COLO668 (cell line): ENCODE data around the gene TNFRSF14.

Experiments used
- DNase-seq: peaks from one replicate; lab custom pipeline; 2025; ENCODE audit not compliant: unreplicated experiment; lab: John Stamatoyannopoulos, UW

The TNFRSF14 gene

DNA sequence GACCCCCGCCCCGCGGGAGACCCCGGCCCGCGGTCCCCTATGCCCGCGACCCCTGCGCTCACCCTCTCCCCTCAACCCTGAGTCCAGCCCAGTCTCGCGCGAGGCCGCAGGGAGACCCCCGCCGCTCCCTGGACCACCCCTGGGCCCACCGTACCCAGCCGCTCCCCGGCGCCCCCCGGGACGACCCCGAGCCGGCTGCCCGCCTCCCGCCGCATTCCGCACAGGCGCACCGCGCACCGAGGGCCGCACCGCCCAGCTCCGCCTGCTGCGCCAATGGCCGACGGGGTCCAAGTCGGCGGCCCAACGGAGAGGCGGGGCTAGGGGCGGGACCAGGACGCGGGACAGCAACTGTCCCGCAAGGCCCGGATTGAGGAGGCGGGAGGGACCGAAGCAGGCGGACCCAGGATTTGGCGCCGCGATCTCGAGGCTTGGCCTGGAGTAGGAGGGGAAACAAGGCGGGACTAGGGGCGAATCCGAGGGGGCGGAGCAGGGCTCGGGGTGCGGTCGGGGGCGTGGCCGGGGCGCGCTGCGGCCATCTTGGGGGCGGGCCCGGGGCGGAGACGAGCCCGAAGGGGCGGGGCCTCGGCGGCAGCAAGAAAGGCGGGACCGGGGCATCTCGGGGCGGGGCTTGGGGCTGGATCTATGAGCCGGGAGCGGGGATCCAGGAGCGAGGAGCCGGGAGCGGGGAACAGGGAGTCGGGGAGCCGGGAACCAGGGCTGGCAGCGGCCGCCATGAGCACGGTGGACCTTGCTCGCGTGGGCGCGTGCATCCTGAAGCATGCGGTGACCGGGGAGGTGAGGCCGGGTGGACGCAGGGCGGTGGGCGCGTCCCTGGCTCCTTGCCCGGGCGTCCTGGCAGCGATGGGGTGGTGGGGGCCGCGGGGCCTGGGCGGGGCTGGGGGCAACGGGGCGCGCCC is 30.2 kb downstream of the TNFRSF14 start, which contains the start of gene PRXL2B:
Gene PRXL2B, plus strand, starts transcription at position 624 of the 917 bp plus-strand sequence. Its CDS starts 109 bp downstream, at position 733.
- DNase-seq, result peak; percentile 100

DNA sequence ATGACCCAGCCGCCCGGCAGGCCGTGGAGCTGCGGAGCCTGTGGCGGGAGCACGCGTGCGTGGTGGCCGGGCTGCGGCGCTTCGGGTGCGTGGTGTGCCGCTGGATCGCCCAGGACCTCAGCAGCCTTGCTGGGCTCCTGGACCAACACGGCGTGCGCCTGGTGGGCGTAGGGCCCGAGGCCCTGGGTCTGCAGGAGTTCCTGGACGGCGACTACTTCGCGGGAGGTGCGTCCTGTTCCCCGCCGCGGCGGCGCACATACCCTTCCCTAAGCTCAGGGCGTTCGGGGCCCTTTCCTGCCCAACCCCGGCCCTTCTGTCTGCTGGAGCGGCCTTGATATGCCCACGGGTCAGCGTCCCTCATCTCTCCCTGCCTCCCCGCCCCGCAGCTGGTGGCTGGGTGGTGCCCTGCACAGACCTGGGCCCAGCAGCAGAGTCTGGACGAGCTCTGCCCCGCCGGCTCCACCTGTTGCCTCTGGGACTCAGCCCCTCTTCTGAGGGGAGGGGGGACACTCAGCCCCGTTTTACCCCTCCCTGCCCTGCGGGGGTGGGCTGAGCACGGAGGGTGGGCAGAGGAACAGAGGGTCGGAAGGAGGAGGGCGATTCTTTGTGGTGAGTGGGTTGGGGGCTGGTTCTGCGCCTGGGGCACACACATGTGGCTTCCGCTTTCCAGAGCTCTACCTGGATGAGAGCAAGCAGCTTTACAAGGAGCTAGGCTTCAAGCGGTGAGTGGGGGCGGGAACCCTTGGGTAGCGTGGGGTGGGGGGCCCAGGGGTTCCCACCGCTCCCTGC is 31.1 kb downstream of the TNFRSF14 start:
- DNase-seq, result peak; percentile 71

DNA sequence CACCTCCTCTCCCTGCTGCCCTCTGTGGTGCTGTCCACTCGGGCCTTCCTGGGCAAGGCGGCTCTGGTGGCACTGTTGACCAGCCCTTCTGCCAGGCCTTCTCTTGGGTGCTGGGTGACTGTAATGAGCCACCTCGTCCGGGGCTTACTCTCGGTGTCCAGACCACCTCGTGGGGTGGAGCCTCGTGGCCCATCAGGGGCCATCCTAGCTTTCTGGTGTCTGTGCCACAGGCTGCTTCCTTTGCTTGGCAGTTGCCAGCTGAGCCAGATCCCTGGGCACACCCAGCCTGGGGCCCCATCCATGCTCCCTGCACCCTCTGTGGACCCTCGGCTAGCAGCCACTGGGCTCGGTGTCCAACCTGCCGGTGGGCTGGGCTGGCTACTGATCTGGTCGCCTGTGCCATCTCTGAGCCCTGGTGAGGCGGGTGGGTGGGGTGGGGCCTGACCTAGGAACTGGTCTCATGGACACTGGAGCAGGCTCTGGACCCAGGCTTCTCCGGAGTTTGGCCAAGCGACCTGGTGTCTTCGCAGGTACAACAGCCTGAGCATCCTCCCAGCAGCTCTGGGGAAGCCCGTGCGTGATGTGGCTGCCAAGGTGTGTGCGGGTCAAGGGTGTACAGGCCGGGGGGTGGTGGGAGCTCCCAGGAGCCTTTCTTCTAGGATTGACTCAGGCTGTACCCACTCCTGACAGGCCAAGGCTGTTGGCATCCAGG is 31.8 kb downstream of the TNFRSF14 start:
- DNase-seq, result no peak

DNA sequence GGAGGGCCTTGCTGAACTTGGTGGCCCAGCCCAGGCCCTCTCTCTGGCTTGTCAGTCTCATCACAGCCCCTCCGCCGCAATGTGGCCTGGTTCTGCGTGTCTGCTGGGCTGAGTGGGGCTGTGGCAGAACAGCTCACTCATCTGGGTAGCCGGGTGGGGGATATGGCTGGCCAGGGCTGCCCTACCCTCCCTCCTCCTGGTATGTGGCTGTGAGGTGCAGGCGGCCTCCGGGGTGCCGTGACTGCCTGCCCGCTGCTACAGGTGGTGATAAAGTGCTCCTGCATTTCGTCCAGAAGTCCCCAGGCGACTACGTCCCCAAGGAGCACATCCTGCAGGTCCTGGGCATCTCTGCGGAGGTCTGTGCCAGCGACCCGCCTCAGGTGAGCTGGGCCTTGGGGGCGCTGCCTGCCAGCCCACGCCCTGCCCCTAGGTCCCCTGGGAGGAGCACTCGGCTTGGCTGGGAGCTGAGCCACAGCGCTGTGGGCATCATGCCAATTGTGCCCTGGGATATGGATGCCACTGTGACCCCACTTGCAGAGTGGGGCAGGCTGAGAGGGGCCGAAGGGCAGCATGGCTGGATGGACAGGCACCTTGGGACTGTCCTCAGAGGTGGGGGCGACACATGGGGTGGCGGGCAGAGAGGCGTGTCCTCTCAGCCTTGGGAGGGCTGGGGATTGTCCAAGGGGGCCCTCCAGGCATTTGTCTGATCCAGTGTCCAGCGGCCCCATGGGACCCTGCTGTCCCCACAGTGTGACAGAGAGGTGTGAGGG is 32.7 kb downstream of the TNFRSF14 start:
- no peak for DNase-seq

DNA sequence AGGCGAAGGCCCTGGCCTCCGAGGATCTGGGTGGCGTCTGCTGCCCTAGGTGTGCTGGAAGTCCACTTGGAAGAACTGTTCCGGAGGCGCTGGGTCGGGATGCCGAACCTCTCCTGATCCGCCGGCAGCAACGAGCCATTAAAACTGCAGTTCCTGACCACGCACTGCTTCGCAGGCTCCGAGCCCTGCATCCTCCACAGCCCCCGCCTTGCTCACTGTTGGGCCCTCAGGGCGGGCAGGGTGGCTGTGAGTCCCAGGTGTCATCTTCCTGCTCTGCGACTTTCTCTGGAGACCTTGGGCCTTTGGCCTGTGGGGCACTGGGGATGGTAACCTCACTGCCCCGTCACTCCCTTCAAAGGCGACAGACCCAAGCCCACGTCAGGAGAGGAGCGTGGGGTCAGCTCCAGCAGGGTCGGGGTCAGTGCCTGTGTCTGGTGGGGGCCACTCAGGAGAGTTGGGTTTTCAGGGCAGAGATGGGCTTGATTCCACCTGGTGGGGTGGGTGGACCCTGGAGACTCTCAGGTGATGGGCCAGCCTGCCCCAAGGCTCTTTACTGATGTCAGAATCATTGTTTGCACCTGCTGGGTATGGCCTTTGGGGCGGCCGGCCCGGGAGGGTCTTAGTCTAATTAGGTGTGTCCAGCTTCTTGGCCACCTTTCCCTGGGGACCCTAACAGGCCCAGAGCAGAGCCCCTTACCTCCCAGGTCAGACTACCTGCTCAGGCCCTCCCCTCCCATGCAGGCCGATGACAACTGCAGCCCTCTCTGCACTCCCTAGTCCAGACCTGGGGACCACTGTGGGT is 33.5 kb downstream of the TNFRSF14 start:
- DNase-seq, result no peak

DNA sequence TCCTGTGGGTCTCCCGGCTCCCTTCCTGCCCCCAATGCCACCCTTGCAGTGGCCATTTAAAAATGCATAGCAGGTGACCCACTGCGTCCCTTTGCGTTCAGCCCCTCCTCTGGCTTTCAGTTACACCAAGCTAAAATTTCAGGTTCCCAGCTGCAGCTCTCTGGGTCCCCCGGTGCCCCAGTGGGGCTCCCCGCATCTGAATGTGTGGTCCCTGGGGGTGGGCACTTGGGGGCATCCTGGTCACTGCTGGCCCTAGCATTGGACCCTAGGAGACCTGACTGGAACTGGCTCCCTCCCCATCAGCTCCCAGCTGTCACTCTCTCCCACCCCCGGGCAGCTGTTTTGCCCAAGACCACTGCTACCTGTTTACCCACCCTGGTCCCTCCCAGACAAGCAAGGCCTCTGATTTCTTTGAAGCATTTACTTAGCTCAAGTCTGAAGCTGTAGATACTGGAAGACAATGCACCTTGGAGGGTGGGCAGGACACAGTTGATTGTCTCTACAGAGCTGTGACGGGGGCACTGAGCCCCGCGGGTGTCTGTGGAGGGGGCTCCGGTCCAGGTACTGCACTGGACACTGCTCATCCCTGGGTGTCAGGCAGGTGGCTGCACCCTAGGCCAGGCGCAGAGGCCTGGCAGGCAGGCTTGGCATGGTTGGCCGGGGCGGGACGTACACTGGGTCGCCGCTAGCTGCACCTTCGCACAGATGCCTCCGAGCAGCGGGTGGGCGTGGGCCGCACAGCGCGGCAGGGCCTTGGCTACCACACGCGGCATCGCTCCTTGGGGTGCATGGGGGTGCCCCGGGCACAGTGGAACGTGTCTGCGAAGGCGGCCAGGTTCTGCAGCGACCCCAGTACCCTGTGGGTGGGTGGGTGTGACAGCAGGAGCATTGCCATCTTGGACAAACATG is 34.3 kb downstream of the TNFRSF14 start:
- no peak for DNase-seq

DNA sequence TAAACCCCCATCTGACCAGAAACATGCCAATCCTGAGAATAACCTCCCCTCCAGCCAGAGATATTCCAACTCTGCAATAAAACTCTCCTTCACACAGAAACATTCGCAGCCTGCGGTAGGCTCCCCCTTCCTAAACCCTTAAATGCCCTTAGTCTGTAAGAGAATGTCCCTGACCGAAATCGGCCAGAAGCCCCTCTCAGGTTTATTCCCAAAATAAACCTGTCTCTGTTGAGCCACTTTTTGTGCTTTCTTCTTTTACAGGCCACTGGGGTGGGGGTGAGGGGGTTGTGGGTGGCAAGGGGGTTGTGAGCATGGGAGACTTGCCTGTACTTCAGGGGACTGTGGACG is 35.0 kb downstream of the TNFRSF14 start:
- no peak for DNase-seq

DNA sequence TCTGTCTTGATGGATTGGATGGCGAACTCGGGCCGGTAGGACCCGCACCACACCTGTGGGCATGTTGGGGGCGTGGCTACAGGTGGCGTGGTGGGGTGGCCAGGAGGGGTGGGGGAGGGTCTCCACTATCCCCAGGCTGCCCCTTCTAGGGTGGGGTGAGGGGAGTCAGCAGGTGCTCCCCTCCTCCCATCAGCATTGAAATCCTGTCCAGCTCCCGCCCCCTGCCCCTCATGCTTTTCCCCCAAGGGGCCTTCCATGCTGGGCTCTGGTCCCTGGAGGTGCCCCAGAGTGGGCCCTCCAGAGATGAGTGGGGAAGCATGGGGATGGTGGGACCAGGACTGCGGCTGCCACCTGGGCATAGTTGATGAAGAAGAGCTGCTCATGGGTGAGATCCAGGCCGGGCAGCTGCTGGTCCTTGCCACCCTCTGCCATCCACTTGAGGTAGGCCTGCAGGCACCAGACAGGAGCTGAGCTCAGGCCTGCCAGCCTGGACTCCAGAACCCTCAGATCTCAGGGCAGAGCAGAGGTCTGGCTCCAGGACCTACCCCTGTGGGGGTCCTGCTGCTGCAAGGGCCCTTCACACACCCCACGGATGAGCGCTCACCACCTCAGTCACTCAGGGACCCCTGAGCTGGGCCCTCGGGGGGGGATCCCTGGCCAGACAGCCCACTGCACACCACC is 35.5 kb downstream of the TNFRSF14 start:
- DNase-seq, result no peak

DNA sequence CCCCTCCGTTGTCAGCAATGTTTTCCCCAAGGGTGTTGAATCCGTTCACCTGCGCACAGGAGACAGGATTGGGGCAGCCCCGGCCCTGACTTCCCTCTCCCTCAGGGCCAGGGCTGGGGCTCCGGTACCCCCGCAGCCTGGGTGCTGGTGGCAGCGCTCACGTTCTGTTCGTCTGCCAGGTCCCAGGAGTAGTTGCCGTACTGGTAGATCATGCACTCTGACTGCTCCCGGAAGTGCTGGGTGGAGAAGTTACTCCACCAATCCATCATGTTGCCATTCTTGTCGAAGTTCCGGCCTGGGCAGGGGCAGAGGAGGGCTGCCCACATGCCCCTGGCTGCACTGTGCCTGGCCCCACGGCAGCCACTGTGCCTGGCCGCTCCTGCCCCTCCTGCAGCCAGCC is 36.5 kb downstream of the TNFRSF14 start:
- peak; percentile 27 for DNase-seq

DNA sequence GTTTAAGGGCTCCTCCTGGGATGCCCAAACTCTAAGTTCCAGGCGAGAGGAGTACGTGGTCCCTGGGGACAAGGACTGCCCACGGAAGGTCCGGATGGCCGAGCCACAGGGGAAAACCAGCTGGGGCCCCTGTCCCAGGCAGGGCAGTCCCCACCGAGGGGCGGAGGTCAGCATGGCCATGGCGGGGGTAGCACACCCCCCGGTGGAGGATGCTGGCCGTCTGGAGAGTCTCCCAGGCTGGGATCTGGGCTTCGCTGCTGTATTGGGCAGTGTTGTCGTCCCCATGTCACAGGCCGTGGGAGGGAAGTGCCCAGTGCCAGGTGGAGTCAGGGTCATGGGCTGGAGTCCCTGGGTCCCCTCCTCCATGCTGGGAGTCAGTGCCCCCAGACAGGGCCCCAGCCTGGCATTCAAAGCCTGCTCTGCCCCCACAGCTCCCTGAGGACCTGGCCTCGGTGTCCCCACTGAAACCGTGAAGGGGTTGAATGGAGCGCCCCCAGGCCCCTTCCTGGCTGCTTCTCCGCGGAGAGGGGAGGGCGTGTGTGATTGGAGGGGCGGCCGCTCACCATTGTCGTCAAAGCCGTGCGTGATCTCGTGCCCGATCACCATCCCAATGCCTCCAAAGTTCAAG is 37.2 kb downstream of the TNFRSF14 start:
- DNase-seq, result no peak

DNA sequence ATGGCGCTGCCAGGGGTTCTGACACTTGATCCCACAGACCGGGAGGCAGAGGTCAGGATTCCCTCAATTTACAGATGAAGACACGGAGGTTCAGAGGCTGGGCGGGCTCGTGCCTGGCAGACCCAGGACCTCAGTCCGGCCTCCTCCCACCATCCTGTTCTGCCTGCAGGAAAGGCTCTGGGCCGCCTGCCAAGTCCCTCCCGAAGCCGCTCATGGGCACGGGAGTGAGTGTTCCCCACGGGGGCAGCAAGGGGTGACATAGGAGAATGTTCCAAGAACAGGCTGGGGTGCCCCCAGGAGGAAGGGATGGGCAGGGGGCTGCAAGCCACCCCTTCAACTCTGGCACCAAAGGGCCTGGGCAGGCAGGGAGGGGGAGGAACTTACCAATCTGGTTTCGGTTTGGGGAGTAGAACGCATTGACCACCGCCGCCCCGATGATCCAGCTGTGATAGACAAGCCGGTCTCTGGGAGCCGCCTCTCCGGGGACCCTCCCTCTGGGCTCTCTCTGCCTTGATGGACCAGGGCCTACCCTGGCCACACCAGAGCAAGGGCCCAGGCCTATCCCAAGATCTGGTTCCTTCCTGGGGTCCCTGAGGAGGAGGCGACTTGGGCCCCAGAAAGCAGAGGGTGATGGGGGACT is 38.0 kb downstream of the TNFRSF14 start:
- peak; percentile 65 for DNase-seq

DNA sequence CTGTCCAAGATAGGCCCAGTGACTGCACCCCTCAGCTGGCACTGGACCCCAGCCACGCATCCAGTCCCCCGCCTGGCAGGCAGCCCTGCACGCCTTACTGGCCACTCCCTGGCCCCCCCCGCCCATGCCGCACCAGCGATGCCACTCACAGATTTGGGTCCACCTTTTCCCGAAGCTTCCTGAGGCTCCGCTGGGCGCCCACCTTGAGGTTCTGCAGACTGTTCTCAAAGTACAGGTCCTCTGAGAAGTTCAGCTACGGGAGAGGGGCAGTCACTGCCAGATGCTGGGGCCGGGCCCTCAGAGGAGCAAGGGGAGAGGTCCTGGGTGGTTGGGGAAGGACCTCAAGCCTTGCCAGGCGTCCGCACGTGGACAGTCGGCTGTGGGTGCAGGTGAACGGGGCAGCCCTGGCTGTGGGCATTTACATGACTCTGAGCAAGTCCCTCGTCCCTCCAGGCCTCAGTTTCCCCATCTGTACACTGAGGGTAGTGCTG is 38.5 kb downstream of the TNFRSF14 start:
- DNase-seq, result no peak

DNA sequence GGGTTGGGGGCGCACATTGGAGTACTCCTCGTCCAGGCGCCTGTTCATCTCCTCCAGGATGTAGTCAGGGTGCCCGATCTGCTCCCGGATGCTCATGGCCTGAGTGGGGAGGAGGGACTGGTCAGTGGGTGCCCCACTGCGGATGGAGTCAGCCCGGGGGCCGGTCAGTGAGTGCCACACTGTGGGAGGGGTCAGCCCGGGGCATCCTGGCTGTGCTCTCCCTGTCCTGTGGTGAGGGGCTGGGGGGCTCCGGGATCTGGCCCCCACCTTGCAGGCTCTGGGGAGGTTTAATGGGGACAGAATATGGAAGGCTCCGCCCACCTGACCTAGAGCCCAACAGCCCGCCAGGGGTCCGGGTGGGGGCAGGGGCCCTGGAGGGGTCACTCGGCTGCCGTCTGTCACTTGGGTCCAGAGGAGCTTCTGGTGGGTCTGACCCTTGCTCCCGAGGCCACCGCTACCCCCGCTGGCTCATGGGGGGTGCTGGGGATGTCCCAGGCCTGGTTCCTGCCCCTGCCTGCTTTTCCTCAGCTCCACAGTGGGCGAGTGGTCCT is 39.2 kb downstream of the TNFRSF14 start:
- DNase-seq, result no peak

DNA sequence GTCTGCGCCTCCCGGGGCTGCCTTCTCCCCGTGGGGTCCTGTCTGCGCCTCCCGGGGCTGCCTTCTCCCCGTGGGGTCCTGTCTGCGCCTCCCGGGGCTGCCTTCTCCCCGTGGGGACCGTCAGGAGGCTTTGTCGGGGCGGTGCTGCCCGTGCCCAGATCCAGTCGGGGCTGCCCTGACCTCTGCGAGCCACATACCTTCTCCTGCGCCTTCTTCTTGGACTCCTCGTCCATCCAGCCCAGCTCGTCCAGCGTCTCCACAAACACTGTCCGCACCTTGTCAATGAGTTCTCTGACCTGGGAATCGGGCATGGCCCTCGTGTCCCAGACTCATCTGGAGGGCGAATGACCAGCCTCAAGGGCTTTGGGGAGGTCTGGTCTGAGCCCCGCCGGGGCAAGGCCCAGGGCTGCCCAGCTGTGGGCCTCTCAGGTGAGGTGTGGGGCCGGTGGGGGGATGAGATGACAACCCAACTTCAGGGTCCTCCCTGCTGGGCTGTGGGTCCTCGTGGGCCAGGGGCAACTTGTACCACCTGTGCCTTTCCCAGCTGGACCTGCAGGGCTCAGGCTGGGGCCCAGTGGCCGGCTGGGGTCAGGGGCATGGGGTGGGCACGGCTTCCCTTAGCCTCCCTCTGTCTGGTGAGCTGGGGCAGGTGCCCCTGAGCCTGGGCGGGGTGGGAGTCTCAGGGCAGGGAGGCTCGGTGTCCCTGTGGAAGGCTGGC is 39.8 kb downstream of the TNFRSF14 start:
- no peak for DNase-seq

DNA sequence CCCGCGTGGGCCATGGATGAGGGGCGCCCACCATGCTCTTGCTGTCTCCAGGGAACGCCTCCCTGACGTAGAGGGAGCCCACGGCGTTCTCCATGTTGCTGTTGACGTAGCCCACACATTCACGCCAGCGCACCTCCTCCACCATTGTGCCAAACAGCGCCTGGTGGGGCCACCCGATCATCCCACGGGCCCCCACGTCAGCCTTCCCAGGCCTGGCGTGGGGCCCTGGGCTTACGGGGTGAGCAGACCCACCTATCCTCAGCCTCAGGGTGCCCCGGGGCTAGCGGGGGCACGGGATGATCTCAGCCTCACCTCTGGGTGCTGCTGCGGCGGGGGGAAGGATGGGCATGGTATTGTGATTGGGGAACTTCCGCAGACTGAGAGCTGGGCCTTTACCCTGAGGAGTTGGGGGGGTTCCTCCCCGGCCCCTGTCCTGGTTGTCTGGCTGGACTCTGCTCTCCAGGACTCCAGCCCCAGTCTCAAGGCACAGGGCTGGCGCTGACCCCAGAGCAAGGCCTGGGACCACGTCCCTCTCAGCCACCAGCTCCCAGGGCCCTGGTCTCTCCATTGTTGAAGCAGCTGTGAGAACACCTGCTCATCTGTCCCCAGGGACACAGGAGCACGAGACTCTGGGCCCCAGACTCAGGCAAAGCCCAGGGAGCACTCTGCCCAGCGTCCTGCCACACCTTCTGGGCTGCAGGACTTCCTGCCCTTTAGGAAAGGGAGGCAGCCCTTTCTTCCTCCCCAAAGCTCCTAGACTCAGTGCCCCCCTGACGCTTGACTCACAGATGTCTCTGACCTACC is 40.6 kb downstream of the TNFRSF14 start:
- peak; percentile 64 for DNase-seq
